Large intestine (tissue), 3 donors: ENCODE data around the gene GOLGA8H. TPM values are rescaled to one million over a fixed set of nuclear protein-coding genes. Genes with fewer than 3 reads are reported as not detected.
A peak's percentile ranks its signal among the peaks of the same experiment; 100 is the strongest.
"Not testable (repeated sequence)": the region's sequence is repeated elsewhere in the genome, so short reads cannot be mapped to it uniquely, and the experiment has no call there.

ENCODE experiments used
- DNase-seq, 2 donors: peaks; one replicate each; pipeline versions ENCODE4 v3.0.0 to v3.0.0-alpha.2; 2013
- H3K27ac ChIP-seq: one replicate; pipeline ENCODE4 v1.5.1; 2013; ENCODE audit warnings: low read length
- H3K27me3 ChIP-seq: 2 replicates; pipeline ENCODE4 v1.6.1; 2013; ENCODE audit warnings: low read length; ENCODE audit not compliant: control insufficient read depth, insufficient read depth
- H3K36me3 ChIP-seq: 2 replicates; pipeline ENCODE4 v1.6.1; 2013; ENCODE audit warnings: low read length; ENCODE audit not compliant: control insufficient read depth, insufficient read depth
- H3K4me1 ChIP-seq: one replicate; pipeline ENCODE4 v1.6.1; 2013; ENCODE audit warnings: low read length; ENCODE audit not compliant: control insufficient read depth, insufficient read depth
- H3K4me3 ChIP-seq: one replicate; pipeline ENCODE4 v1.5.1; 2013; ENCODE audit warnings: low read length
- H3K9me3 ChIP-seq: one replicate; pipeline ENCODE4 v1.6.1; 2013; ENCODE audit warnings: mild to moderate bottlenecking, low read depth, low read length, moderate library complexity; ENCODE audit not compliant: control insufficient read depth
- WGBS: methylation state at CpG from one replicate; pipeline ENCODE4 v1.1.5; 2013; ENCODE audit warnings: low lambda C conversion rate; ENCODE audit not compliant: insufficient coverage; 5-methylcytosine and 5-hydroxymethylcytosine counted together
- polyA plus RNA-seq: library from polyadenylated mRNA; unstranded; fragments of 120-200 nt; gene quantifications from one replicate; pipeline ENCODE4 v1.2.1, GENCODE V29; 2013

The GOLGA8H gene
- polyA plus RNA-seq, 1 donor, result 0.28 TPM

DNA sequence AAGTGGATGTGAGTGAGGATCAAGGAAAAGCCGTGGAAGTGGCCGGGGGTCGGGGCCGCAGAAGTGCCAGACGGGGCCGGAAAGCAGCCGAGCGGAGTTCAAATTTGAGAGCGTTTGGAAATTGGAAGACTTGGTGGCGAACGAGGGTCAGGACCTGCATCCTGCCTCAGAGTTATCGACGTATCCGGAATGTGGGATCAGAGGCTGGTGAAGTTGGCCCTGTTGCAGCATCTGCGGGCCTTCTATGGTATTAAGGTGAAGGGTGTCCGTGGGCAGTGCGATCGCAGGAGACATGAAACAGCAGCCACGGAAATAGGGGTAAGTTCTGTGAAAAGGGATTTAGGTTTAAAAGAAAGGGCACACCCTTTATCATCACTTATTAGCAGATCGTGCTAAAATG, 22.8 kb downstream of the GOLGA8H start:
- H3K27me3 ChIP-seq, H3K4me1 ChIP-seq, H3K9me3 ChIP-seq, H3K36me3 ChIP-seq: not testable (repeated sequence)
- DNase-seq, result peak in 1 of 2 donors; percentile 10
- H3K4me3 ChIP-seq, result peak overlapping the region; percentile 69
- H3K27ac ChIP-seq, result peak overlapping the region; percentile 84
- WGBS, result no CpG with 5 or more reads among the region's 20 CpGs

DNA sequence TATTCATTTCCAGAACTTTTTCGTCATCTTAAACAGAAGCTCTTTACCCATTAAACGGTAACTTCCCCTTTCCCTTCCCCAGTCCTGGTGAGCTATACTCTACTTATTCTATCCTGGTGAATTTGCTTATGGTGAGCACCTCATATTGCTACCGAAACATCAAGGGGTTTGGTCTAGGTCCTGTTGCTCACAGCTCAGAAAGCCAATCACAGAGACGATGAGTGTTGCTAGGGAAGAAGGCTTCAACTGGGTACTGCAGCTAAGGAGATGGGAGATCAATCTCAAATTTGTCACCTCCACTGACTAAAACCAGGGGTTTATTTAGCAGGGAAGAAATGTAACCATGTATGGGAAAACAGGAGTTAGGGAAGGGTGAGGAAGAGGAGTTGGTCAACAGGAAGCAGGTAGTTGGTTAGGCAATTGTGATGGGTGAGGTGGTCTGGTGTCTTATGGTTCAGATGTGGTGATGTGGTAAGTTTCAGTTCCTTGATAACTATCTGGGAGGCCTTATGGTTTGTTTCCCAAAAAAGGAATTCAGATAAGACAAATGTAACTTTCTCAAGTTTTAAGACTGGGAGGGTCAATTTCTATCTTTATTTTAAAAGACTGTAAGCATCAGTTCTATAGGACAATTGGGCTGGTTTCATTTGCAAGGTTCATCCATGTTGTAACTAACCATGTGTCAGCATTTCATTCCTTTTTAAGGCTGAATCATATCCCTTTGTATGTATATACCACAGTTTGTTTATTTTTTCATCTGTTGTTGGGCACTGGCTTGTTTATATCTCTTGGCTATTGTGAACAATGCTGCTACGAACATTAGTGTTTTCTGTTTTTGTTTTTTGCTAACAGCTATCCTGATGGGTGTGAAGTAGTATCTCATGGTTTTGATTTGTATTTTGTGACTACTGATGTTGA, 46.4 kb downstream of the GOLGA8H start:
- DNase-seq, result no peak
- Histone ChIP-seq H3K27me3 (no peaks in the 10 kb centered on the region), H3K27ac (no peak overlapping the region), H3K9me3 (no peaks in the 10 kb centered on the region), H3K36me3 (peaks cover 7% of the 10 kb centered on the region), H3K4me1 (no peaks in the 10 kb centered on the region), H3K4me3 (no peak overlapping the region)
- whole genome bisulfite sequencing, result 80% methylated on average over 3 of the region's 5 CpGs

DNA sequence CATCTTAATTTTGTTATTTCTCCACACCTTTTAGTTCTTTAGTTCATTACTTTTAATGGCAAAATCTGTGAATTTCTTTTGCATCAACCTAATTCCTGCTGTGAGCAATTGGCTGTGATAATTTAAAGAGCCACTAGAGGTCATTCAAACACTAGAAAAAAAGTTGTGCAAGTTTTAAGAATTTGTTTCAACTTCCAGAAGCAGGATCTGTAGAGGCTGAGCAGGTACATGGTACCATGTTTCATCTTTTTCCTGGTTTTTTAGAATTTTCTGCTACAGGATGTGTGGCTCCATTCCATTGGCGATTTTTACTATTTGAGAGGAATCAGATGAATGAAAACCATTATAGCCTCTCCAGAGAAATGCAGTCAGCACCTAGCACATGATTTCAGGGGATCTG, 57.3 kb downstream of the GOLGA8H start:
- WGBS, result no CpG with 5 or more reads among the region's 1 CpG
- DNase-seq, H3K27me3 ChIP-seq: not testable (repeated sequence)

More for the DNA sequence above, 57.3 kb downstream of the GOLGA8H start:
- H3K27ac ChIP-seq, H3K4me3 ChIP-seq, H3K4me1 ChIP-seq, H3K9me3 ChIP-seq, H3K36me3 ChIP-seq: not testable (repeated sequence)

Other genes with a start within 250 kb of the GOLGA8H start
- gene CHRFAM7A, start 210.5 kb upstream of the GOLGA8H start, polyA plus RNA-seq, result 3.2 TPM
- gene GOLGA8R, start 189.8 kb upstream of the GOLGA8H start, polyA plus RNA-seq, result 6.8 TPM
- 1.4 TPM for gene GOLGA8Q, start 52.0 kb upstream of the GOLGA8H start, polyA plus RNA-seq